ENCODE data around the gene TMEM223. TPM values are rescaled to one million over a fixed set of nuclear protein-coding genes. Genes with fewer than 3 reads are reported as not detected.

Gene TMEM223
- total RNA-seq, 1 donor from 2014 or later, result 32.8 TPM

DNA sequence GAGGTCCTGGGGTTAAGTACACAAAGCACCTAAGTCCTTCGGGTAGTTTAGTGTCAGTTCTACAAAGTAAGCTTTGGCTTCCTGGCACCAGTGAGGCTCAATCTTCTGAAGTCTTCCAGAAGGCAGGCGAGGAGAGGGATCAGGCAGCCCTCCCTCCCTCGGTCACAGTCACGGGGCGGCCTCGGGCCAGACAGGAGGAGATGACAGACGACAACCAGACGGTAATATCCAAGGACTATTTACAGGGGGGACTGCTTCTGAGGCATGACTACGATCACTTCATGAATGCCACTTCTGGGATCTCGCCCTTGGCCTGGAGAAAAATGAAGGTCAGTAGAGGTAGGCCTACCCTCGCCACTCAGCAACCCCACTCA lies 383 bp upstream of the TMEM223 start:
- no peak overlapping the region for H3K4me3 ChIP-seq (ENCODE audit: low read depth, low read length)
- peaks cover 1% of the 10 kb centered on the region for H3K36me3 ChIP-seq (ENCODE audit: control insufficient read depth, insufficient read depth, low read length)
- H3K27me3 ChIP-seq (ENCODE audit: control insufficient read depth, insufficient read depth, low read length), result no peaks in the 10 kb centered on the region
- DNase-seq (ENCODE audit: low read depth), result no peak
- no peak for TF ChIP-seq CTCF (IDR thresholded peaks at IDR 0.05; ENCODE audit: insufficient read depth, low read length, poor library complexity, severe bottlenecking)

DNA sequence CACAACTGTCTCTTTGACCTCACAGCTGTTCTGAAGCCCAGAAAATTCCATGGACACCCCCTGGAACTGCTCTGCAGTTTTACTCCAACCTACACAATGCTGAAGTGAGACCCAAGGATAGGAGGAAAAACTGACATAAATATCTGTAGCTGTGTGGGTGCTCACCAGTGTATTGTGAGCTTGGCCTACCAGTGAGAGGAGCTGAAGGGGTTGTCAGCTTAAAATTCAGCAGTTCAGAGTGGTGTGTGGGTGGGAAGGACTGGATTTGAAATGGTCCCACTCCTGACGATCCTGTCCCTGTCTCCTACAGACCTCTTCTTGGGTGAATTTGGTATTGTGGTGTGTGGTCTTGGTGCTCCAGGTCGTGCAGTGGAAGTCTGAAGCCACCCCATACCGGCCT lies 2.2 kb downstream of the TMEM223 start:
- H3K4me3 ChIP-seq (ENCODE audit: low read depth, low read length), result no peak overlapping the region
- peaks cover 1% of the 10 kb centered on the region for H3K36me3 ChIP-seq (ENCODE audit: control insufficient read depth, insufficient read depth, low read length)
- TF ChIP-seq CTCF (IDR thresholded peaks at IDR 0.05; ENCODE audit: insufficient read depth, low read length, poor library complexity, severe bottlenecking), result no peak
- no peaks in the 10 kb centered on the region for H3K27me3 ChIP-seq (ENCODE audit: control insufficient read depth, insufficient read depth, low read length)
- DNase-seq (ENCODE audit: low read depth), result no peak

- Histone ChIP-seq H3K4me3 (ENCODE audit: low read depth, low read length) (no peak overlapping the region), H3K27me3 (ENCODE audit: control insufficient read depth, insufficient read depth, low read length) (no peaks in the 10 kb centered on the region), H3K36me3 (ENCODE audit: control insufficient read depth, insufficient read depth, low read length) (peaks cover 1% of the 10 kb centered on the region)
- TF ChIP-seq CTCF (IDR thresholded peaks at IDR 0.05; ENCODE audit: insufficient read depth, low read length, poor library complexity, severe bottlenecking), result no peak
- no peak for DNase-seq (ENCODE audit: low read depth)
Measured at GRCh38 chr11:62788991-62789390, 2.8 kb downstream of the TMEM223 start.

DNA sequence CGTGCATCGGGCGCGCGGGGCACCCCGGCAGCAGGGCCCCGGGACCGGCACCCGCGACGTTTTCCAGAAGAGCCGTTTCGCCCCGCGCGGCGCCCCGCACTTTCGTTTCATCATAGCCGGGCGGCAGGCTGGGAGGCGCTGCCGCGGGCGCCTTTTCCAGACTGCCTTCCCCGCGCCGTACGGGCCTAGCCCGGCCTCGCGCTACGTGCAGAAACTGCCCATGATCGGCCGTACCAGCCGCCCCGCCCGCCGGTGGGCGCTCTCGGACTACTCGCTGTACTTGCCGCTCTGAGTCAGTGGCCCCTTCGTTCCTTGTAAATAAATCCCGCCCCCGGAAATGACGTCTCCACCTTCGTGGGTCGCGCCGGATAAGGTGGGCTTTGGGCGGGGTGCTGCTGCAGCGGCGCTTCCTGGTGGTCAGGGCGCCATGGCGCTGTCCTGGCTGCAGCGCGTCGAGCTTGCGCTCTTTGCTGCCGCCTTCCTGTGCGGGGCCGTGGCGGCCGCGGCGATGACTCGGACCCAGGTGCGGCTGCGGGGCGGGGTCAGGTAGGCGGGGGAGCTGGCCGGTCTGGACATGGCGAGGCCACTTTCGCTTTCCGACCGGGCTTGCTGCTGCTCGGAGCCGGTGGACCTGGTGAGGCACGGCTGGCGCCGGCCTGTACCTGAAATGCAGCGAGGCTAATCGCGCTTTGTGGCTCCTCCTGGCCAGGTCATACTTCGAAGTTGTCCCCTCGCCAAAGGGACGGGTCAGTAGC lies 4.6 kb downstream of the TMEM223 start, which contains the start of gene TMEM179B:
Gene TMEM179B, plus strand, starts transcription at position 398 of the 755 bp plus-strand sequence. Its CDS starts 30 bp downstream, at position 428.
- peak; percentile 79 for TF ChIP-seq CTCF (IDR thresholded peaks at IDR 0.05; ENCODE audit: insufficient read depth, low read length, poor library complexity, severe bottlenecking)
- Histone ChIP-seq H3K4me3 (ENCODE audit: low read depth, low read length) (peak within 1 kb of the TSS; percentile 91), H3K36me3 (ENCODE audit: control insufficient read depth, insufficient read depth, low read length) (peaks cover 1% of the 10 kb centered on the region), H3K27me3 (ENCODE audit: control insufficient read depth, insufficient read depth, low read length) (no peaks in the 10 kb centered on the region)
- peak; percentile 96 for DNase-seq (ENCODE audit: low read depth)

- H3K36me3 ChIP-seq (ENCODE audit: control insufficient read depth, insufficient read depth, low read length), result peaks cover 1% of the 10 kb centered on the region
Measured at GRCh38 chr11:62786318-62787004, 5.3 kb downstream of the TMEM223 start.

More at GRCh38 chr11:62786318-62787004, 5.3 kb downstream of the TMEM223 start:
- H3K27me3 ChIP-seq (ENCODE audit: control insufficient read depth, insufficient read depth, low read length), result no peaks in the 10 kb centered on the region
- no peak for DNase-seq (ENCODE audit: low read depth)
- TF ChIP-seq CTCF (IDR thresholded peaks at IDR 0.05; ENCODE audit: insufficient read depth, low read length, poor library complexity, severe bottlenecking), result peak; percentile 100
- H3K4me3 ChIP-seq (ENCODE audit: low read depth, low read length), result peak overlapping the region; percentile 91
